Stimulated activated CD8-positive, alpha-beta memory T cell treated with anti-CD3 and anti-CD28 coated beads, Interleukin-15, amount 100 ng/mL, for 24 hours (primary cell): ENCODE measurements around the gene TBCA.
A peak's percentile ranks its signal among the peaks of the same experiment; 100 is the strongest.

Experiments
- DNase-seq: peaks from one replicate; pipeline ENCODE4 v3.0.0-alpha.2; 2020; ENCODE audit warnings: low read depth

Gene TBCA

DNA sequence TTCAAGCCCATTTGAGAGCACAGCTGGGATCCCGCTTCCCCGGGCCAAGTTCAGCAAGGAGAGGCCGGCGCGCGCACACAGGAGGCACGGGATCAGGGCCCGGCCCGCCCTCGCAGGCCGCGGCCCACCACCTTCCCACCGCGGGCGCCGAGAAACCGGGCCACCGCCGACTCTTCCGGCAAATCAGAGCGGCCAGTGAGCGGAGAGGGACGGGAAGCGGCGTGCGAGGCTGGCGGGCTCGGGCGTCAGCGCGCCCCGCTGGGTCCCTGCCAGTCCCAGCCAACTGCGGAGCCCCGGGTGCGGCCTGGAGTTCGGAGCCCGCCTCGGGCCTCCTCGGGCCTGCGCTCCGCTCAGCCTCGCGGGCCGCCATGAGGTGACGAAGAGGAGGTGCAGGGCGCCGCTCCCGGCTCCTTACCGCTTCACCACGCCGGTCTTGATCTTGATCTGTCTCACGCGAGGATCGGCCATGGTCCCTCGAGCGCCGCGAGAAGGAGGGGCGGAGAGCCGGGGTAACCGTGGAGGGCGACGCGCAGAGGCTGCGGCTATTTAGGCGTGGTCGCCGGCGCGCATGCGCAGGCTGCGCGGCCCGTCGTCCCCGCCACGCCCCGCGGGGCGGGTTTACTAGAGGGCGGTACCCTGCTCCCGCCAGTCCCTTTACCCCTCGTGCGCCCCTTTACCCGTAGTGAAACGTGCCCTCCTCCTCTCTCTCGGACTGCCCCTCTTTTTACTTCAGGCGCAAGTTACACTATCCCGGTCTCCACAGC, at the start of gene TBCA:
TSS of gene TBCA (minus strand) at position 550 of the 764 bp plus-strand sequence. CDS start at position 468, 82 bp downstream.
- DNase-seq, result peak; percentile 88

GRCh38 chr5:77824981-77825380, 48.8 kb upstream of the TBCA start:
- DNase-seq, result no peak

- DNase-seq, result no peak
Measured at GRCh38 chr5:77816686-77817085, 40.5 kb upstream of the TBCA start.

- DNase-seq, result no peak
Measured at GRCh38 chr5:77812926-77813589, 36.9 kb upstream of the TBCA start.

- DNase-seq, result no peak
Measured at GRCh38 chr5:77806213-77806843, 30.2 kb upstream of the TBCA start.

DNA sequence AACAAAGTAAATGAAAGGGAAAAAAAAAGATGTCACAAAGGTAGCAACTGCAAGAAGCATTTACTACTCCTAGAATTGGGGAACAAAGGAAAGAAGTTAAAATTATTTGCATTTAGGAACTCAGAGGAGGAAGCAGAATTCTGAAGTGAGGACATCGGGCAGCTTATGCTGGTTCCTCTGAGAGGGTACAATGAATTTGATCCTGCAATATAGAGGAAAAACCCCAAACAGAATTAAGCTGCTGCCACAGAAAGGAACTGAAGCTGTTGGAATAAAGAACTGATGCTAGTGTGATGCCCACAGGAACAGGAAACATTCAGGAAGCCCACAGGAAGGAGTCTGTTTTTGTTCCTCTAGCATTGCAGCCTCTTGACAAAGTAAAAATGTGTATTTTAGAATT, 22.3 kb upstream of the TBCA start:
- DNase-seq, result no peak

- DNase-seq, result no peak
Measured at GRCh38 chr5:77797136-77797535, 21.0 kb upstream of the TBCA start.

DNA sequence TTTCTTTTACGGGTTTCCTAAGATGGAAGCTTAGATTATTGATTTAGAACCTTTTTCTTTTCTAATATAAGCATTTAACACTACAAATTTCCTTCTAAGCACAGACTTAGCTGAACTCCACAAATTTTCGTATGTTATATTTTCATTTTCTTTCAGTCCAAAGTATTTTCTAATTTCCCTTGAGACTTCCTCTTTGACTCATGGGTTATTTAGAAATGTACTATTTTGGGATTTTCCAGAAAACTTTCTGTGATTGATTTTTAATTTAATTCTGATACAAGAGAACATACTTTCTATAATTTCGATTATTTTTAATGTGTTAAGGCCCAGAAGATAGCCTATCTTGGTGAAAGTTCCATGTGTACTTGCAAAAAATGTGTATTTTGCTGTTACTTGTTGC, 19.7 kb upstream of the TBCA start:
- DNase-seq, result no peak

DNA sequence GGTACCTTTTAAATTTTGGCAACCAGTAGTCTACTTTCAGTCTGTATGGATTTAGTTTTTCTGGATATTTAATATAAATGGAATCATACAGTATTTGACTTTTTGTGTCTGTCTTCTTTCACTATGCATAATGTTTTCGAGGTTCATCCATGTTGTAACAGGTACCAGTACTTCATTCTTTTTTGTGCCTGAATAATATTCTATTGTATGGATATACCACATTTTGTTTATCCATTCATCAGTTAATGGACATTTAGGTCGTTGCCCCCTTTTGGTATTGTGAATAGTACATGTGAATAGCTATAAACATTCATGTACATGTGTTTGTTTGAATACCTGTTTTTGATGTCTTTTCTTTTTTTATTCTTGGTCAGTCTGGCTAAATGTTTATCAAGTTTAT, 19.1 kb upstream of the TBCA start:
- DNase-seq, result no peak

DNA sequence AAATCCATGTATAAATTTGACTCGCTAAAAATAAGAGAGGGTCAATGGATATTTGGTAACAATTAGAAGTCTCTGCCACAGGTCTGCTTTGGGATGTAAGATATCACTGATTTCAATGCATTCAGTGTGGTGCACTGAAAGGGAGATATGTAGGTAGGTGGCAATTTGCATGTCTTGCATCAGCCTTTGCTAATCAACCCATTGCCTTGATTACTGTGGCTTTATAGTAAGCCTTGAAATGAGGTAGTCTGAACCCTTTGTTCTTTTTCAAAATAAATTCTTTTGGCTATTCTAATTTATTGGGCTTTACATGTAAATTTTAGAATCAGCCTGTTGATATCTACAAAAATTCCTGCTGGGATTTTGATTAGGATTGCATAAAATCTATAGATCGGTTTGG, 15.8 kb upstream of the TBCA start:
- no peak for DNase-seq

GRCh38 chr5:77791356-77791755, 15.2 kb upstream of the TBCA start:
- no peak for DNase-seq

GRCh38 chr5:77785229-77785628, 9.1 kb upstream of the TBCA start:
- no peak for DNase-seq

GRCh38 chr5:77784735-77785134, 8.6 kb upstream of the TBCA start:
- no peak for DNase-seq

GRCh38 chr5:77781076-77781475, 4.9 kb upstream of the TBCA start:
- DNase-seq, result no peak

DNA sequence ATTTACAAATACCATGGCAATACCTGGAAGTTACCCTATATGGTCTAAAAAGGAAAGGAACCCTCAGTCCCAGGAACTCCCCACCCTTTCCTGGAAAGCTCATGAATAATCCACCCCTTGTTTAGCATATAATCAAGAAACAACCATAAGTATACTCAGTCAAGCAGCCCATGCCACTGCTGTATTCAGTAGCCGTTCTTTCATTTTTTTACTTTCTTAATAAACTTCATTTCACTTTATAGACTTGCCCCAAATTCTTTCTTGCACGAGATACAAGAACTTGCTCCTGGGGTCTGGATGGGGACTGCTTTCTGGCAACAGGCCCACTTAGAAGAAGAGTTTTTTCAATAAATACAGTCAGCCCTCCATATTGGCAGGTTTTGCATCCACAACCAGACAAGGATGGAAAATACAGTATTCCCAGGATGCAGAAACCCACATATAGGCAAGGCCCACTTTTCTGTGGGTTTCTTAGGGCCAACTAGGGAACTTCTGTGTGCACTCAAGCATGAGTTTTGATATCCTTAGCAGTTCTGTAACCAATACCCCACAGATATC, 2.8 kb upstream of the TBCA start:
- no peak for DNase-seq

DNA sequence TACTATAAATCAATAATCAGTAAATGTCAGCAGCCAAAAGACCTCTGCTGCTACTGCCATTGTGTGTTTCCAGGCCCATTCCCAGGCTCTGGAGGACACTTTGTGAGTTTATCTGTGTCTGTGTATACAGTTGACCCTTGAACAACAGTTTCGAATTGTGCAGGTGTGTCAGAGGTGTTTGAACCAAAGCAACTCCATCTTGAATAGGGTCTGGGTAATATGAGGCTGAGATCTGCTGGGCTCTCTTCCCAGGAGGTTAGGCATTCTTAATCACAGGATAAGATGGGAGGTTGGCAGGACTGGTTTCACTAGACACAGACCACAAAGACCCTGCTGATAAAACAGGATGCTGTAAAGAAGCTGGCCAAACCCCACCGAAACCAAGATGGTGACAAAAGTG, 2.3 kb upstream of the TBCA start:
- DNase-seq, result no peak

DNA sequence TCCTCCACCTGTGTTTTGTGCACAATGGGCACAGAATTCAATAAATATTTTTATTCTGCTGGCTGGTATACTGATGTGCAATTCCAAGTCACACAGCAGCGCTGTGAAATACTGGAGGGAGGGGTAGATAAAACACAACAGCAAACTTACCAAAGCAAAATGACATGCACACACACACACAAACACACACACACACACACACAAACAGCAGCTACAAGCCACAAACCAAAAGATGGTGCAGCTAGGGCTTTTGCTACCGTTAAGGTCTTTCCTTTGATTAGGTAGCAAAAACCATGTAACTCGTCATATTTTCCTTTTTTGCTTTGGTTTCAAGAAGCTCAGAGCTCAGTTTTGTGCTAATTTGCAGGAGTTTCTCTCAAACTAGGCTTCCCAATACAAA, 1.8 kb upstream of the TBCA start:
- no peak for DNase-seq

GRCh38 chr5:77777281-77777892, 1.2 kb upstream of the TBCA start:
- no peak for DNase-seq

- no peak for DNase-seq
Measured at GRCh38 chr5:77776554-77777206, 541 bp upstream of the TBCA start.

DNA sequence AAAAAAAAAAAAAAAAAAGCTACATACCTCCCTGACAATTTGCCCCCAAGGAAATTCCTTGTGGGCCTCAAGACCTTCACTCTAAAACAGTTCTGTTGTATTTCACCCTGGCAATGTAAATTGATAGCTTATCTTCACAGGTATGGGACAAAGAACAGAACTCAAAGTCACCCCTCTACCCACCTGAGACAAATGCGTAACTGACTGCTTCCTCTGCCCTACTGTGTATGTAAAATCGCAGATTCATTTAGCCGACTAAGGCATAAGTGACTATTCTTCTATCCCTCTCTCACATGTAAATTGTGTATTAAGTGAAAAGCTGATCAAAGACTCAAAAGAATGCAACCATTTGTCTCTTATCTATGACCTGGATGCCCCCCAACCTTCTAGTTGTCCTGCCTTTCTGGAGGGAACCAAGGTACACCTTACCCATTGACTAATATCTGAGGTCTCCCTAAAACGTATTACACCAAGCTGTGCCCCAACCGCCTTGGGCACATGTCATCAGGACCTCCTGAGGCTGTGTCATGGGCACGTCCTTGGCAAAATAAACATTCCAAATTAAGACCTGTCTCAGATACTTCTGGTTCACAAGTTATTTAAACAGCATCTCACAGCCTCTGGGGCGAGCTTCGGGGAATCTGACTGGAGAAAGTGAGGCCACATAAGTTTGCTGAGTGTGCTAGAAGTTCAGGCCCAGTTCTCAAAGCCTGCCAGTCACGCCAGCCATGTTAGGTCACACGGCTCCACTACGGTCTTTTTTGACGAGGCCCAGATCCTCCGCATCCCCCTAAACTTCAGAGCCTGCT, 954 bp downstream of the TBCA start:
- no peak for DNase-seq

- DNase-seq, result no peak
Measured at GRCh38 chr5:77773734-77774280, 2.3 kb downstream of the TBCA start.
